NCI-H510A treated with DMSO at 0.1 percent for 48 hours (cell line): ENCODE measurements around the gene DAB2IP.

Experiments
- DNase-seq: peaks from one replicate; lab custom pipeline; 2025; lab: John Stamatoyannopoulos, UW

DAB2IP gene

GRCh38 chr9:121759996-121760395 lies 108.6 kb downstream of the DAB2IP start:
- DNase-seq: no peak

- DNase-seq: no peak
Measured at GRCh38 chr9:121760571-121760970, 109.1 kb downstream of the DAB2IP start.

- no peak for DNase-seq
Measured at GRCh38 chr9:121763131-121763530, 111.7 kb downstream of the DAB2IP start.

DNA sequence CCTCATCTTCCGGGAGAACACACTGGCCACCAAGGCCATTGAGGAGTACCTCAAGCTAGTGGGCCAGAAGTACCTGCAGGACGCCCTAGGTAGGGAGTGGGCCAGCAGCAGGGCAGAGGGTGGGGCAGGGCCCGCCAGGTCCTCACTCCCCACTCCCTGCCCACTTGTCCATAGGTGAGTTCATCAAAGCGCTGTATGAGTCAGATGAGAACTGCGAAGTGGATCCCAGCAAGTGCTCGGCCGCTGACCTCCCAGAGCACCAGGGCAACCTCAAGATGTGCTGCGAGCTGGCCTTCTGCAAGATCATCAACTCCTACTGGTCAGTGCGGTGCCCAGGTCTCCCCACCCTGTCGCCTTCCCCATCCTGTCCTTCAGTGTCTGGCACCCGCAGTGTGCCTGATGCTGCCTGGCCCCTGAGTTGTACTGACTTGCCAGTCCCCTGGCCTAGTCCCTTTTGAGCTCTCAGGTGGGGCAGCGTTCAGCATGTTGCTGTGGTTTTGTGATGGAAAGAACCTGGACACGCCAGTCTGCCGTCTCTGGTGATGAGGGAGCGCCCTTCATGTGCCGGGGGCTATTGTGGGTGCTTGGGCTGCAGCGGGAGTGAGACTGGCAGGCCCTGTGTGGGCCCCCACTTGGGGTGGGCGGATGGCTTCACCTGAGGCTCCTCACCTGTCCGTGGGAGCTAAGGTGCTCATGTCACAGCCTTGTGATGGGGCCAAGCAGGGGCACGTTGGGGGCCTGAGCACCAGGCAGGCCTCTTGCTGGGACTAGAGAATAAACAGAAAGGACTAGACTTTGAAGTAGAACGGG lies 112.3 kb downstream of the DAB2IP start:
- DNase-seq: no peak

DNA sequence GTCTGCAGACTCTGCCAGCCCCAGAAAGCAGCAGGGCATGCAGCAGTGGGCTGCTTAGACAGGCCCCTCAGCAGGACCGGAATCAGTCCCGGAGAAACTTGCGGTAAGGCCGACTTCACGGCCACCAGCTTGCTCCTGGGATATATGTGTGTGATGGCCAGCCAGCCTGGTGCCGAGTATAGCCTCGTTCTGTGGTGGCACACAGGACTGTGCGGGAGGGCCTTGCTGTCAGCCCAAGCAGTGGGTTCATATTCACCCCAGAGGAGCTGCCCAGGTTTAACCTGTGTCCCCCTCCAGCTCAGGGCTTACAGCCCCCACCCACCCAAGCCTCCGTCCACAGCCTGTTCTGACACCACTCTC lies 112.9 kb downstream of the DAB2IP start:
- no peak for DNase-seq

- DNase-seq: no peak
Measured at GRCh38 chr9:121765021-121765950, 113.9 kb downstream of the DAB2IP start.

DNA sequence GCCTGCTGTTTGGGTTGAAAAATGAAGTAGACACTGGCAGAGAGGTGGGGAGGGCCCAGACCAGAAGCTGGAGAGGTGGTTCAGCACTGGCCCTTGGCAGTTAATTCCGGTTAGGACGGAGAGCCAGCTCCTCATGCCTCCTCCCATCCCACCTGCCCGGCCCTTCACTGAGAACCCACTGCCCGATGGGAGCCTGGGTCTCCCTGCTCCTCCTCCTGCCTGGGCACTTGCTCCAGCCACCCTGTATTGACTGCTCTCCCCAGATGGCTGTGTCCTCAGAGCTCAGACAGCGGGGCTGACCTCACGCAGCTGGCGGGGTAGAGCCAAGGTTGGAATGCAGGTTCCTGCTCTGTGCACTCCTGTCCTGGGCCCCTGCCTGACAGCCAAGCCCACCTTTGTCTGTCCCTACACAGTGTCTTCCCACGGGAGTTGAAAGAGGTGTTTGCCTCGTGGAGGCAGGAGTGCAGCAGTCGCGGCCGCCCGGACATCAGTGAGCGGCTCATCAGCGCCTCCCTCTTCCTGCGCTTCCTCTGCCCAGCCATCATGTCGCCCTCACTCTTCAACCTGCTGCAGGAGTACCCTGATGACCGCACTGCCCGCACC lies 114.7 kb downstream of the DAB2IP start:
- DNase-seq: no peak

DNA sequence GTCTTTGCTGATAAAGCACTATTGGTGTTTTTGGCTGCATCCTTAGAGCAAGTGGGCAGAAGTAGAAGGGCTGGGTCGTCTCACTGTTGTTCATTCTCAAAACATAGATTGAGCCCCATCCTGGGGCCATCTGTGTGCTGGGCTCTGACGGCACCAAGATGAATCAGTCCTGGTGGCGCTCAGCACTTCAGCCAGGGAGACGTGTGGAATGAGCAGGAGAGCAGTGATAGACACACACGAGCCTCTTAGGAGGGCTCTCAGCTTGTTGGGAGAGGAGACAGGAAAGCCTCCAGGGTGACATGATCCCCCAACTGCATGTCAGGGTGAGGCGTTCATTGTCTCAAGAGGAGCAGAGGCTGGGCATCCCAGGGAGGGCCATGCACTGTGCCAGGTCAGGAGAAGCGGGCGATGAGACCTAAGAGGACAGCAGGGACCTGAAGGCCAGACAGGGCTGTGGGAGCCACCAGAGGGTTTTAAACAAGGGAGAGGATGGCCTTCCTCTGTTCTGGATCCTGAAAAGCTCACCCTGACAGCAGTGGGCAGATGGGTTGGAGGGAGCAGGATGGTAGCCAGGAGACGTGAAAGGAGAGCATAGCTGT lies 115.8 kb downstream of the DAB2IP start:
- no peak for DNase-seq

- no peak for DNase-seq
Measured at GRCh38 chr9:121768416-121769015, 117.1 kb downstream of the DAB2IP start.

DNA sequence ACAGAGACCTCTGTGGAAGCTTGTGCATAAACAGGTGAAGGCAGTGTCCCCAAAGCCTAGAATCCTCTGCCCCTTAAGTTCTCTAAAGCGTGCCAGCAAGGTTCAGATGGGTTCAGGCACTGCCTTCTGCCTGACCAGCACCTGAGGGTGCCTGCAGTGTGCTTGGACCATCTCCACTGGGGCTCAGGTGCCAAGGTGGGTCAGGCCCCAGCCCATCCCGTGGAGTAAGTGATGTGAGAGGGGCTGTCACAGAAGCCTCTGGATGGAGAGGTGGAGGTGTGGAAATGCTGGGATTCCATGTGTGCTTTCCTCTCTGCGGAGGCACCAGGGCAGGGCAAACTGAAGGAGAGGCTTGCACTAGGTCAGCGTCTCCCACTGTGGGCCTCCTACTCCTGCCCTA lies 118.5 kb downstream of the DAB2IP start:
- no peak for DNase-seq

DNA sequence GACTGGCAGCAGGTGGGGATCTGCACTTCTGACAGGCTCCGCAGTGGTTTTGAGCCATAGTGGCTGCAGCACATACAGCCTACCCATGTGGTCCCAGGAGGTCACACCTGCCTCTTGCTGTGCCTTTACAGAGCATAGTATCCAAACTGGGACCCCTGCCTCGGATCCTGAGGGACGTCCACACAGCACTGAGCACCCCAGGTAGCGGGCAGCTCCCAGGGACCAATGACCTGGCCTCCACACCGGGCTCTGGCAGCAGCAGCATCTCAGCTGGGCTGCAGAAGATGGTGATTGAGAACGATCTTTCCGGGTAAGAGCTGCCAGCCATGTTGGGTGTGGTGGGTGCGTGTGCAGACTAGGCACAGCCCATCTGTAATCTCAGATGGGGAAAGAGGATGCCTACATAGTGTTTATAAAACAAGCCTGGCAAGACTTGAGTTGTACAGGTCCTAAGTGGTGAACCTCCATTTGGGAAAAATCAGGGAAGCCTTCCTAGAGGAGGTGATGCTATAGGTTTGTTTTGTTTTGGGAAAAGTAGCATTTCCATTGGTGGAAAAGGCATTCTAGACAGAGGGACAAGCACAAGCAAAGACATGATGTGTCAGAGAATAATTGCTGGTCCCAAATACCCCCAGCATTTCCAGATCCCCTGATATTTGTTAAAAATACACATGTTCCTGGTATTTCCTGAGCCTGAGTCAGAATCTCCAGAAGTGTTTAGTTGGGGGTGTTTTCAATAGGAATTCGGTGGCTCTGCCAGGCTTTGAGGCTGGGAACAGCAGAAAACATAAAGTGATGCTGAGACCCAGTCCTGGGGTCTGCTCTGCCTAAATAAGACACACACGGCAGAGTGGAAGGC lies 119.2 kb downstream of the DAB2IP start:
- DNase-seq: no peak

- DNase-seq: no peak
Measured at GRCh38 chr9:121771418-121771817, 120.0 kb downstream of the DAB2IP start.

GRCh38 chr9:121771851-121772599 lies 120.6 kb downstream of the DAB2IP start:
- DNase-seq: no peak

- no peak for DNase-seq
Measured at GRCh38 chr9:121772600-121773285, 121.3 kb downstream of the DAB2IP start.

DNA sequence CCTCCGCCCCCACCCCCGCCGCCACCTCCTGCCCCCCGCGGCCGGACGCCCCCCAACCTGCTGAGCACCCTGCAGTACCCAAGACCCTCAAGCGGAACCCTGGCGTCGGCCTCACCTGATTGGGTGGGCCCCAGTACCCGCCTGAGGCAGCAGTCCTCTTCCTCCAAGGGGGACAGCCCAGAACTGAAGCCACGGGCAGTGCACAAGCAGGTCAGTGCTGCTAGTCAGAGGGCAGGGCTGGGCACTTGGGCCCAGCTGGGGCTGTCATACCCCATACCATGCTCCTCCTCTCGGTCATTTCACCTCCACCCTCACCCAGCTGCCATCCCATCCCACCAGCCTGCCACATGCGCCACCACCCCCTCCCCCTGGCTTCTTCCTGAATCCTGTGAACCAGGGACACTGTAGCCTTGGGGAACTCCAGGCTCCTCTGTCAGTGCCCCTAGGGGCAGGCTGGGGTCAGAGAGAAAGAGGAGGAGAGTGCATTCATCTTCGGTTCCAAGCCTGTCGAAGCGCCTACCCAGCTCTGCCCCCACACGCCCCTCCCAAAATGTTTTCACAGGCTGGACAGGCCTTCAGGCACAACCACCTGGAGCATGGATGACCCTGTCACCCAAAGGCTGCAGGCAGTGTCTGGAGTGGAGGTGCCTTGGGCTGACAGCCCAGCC lies 122.0 kb downstream of the DAB2IP start:
- no peak for DNase-seq

GRCh38 chr9:121773954-121774714 lies 122.7 kb downstream of the DAB2IP start:
- DNase-seq: no peak

DNA sequence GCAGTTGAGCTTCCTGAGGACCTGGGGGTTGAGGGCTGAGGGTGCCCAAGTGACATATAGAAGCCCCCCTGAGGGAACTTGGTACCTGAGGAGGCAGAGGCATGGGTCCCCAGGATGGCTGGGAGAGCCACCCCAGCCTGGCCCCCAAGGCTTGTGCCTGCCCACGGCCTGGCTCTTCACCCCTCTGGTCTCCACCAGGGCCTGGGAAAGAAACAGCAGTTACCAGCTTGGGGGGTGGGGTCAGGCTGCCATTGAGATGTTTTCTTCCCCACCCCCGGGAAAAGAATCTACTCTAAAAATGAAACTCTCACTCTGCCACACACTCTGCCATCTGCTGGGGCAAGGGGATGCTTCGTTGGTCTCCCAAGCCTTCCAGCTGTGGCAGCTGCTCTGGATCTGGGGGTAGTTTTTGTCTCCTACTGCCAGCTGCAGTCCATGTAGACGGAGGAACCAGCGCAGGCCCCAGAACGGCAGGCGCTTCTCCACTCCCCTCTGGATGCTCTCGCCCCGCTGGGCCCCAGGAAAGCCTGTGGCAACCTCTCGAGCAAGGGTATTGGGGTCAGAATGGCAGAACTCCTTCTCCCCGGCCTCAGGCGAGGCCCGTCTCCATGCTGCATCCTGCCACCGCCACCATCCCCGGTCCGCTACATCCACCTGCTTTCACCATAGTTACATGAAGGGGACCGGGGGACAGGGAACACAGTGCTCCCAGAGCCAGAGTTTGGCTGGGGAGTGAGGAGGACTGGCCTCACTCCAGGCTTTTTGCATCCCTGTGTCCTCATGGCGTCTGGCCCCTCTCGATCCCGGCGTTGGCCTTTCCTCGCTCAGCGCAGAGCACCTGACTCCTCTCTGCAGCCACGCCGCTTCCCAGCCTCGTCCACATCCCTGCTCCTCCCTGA lies 123.5 kb downstream of the DAB2IP start:
- no peak for DNase-seq
